Aorta (tissue), 5 donors: ENCODE results near the gene GPC5. TPM values are rescaled to one million over a fixed set of nuclear protein-coding genes. Genes with fewer than 3 reads are reported as not detected.

Experiments used
- ATAC-seq: fragments of 200-7000 bp; cut with Tn5 transposase; one replicate; pipeline ENCODE4 v1.9.1; 2022; ENCODE audit warnings: moderate library complexity; ENCODE audit not compliant: low FRiP score
- DNase-seq, 2 donors: peaks; one replicate each; pipeline ENCODE4 v3.0.0-alpha.2; 2020
- H3K27ac ChIP-seq, 2 donors: one replicate each; pipeline ENCODE4 v1.5.1; 2013; ENCODE audit warnings: low read length in 2 of 2, mild to moderate bottlenecking in 2 of 2, moderate library complexity in 2 of 2, control low read depth in 1 of 2, inconsistent platforms in 1 of 2, low read depth in 1 of 2
- H3K27me3 ChIP-seq, 2 donors: one replicate each; pipeline ENCODE4 v1.6.1; 2013; ENCODE audit warnings: control low read depth in 1 of 2, low read length in 1 of 2, mild to moderate bottlenecking in 1 of 2, moderate library complexity in 1 of 2; ENCODE audit not compliant: insufficient read depth in 2 of 2, control insufficient read depth in 1 of 2
- H3K36me3 ChIP-seq, 2 donors: one replicate each; pipeline ENCODE4 v1.6.1; 2013; ENCODE audit warnings: control low read depth in 1 of 2, low read length in 1 of 2, mild to moderate bottlenecking in 1 of 2; ENCODE audit not compliant: insufficient read depth in 2 of 2, control insufficient read depth in 1 of 2
- H3K4me1 ChIP-seq, 2 donors: one replicate each; pipeline ENCODE4 v1.6.1; 2013; ENCODE audit warnings: low read length in 2 of 2, control low read depth in 1 of 2, mild to moderate bottlenecking in 1 of 2, moderate library complexity in 1 of 2; ENCODE audit not compliant: insufficient read depth in 2 of 2, control insufficient read depth in 1 of 2
- H3K4me3 ChIP-seq, 2 donors: one replicate each; pipeline ENCODE4 v1.5.1; 2013; ENCODE audit warnings: low read length in 2 of 2, control low read depth in 1 of 2, mild to moderate bottlenecking in 1 of 2
- H3K9me3 ChIP-seq: one replicate; pipeline ENCODE4 v1.6.1; 2013; ENCODE audit warnings: mild to moderate bottlenecking, low read length; ENCODE audit not compliant: control insufficient read depth
- WGBS, 2 donors: extraction: QIAGEN DNeasy Blood & Tissue Kit; methylation state at CpG; one replicate each; pipeline ENCODE4 v1.1.7; 2013; 5-methylcytosine and 5-hydroxymethylcytosine counted together
- intact Hi-C, 2 donors: fragments of 100-400 bp; cut with DNase I; formaldehyde crosslinking; loops; one replicate each; pipeline versions ENCODE4 v1.14.2 to v1.15.0; 2022
- polyA plus RNA-seq, 2 donors: library from polyadenylated mRNA; stranded (reverse); fragments of 200-250 nt; gene quantifications; one replicate each; pipeline ENCODE4 v1.2.3, GENCODE V29; 2013
- total RNA-seq, 2 donors: library from RNA; stranded (reverse); fragmentation: NEBNext Ultra II Directional; extraction: Animal tissue kit (Norgen Biotek cat#: 25700); gene quantifications; one replicate each; pipeline ENCODE4 v1.2.1, GENCODE V29; 2021
- donor health status: healthy with polysubstance abuse.
- donor health status: Bipolar disorder and iron deficiency.
- donor health status: DM: no; HTN: no; CAD: no.
- donor health status: DM: no; HTN: no; CAD: no.
- donor health status: DM: yes; HTN: yes; CAD: no.

Gene GPC5
- total and polyA plus RNA-seq, 4 donors: 0.97 to 1.5 TPM; not detected in 2

DNA sequence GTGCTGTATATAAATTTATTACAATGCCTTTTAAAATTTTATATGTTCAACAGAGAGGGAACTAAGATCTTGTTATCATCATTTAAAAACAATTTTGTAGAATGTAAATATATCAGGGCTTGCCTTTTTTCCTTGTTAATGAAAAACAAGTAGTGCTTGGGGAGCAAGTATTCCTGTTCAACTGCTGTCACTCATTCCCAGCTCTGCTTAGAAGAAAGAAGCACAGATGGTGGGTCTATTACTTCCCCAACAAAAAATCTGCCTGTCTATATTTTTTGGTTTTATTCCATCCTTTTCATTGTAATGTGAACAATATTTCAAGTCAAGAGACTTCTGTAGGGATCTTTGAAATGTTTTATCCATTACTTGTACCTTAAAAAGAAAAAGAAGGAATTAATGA is 503.9 kb downstream of the GPC5 start:
- intact Hi-C loops: no loop called here
- H3K9me3 ChIP-seq: no peaks in the 10 kb centered on the region
- no peak overlapping the region for H3K4me3 ChIP-seq
- H3K36me3 ChIP-seq: no peaks in the 10 kb centered on the region
- H3K27ac ChIP-seq: no peak overlapping the region
- ATAC-seq (no peak), DNase-seq (no peak)
- H3K4me1 ChIP-seq: no peaks in the 10 kb centered on the region
- no peaks in the 10 kb centered on the region for H3K27me3 ChIP-seq

- H3K36me3 ChIP-seq: no peaks in the 10 kb centered on the region
- no peak for ATAC-seq
- WGBS, 2 donors: 0 to 49% methylated on average over 1 of the region's 1 CpG
These were observed 505.6 kb downstream of the GPC5 start for GRCh38 chr13:91904005-91904404.

DNA sequence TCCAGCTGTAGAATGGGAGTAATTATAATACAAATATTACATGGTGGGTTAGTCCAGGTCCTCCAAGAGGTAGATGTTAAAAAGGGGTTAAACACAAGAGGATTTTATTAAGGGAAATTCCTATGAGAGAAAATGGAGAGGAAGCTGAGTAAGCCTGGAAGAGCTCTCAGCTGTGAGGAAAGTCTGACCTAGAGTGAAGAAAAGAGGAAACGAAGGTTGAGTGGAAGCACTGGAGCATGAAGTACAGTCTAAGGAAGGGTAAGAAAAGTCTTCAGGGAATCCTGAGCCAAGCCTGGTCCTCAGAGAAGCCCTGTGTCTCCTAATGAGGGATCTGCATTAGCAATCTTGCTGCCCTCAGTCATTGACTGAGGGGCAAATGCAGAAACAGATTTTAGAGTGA is 506.2 kb downstream of the GPC5 start:
- 20 to 35% methylated on average over 1 of the region's 1 CpG for WGBS, 2 donors
- DNase-seq (no peak), ATAC-seq (no peak)
- intact Hi-C loops: no loop called here
- Histone ChIP-seq H3K27ac (no peak overlapping the region), H3K4me1 (no peaks in the 10 kb centered on the region), H3K9me3 (no peaks in the 10 kb centered on the region), H3K4me3 (no peak overlapping the region), H3K27me3 (no peaks in the 10 kb centered on the region), H3K36me3 (no peaks in the 10 kb centered on the region)

More at GRCh38 chr13:91904005-91904404, 505.6 kb downstream of the GPC5 start:
- no peak for DNase-seq
- H3K27ac ChIP-seq: no peak overlapping the region
- intact Hi-C loops: no loop called here
- no peaks in the 10 kb centered on the region for H3K4me1 ChIP-seq
- H3K27me3 ChIP-seq: no peaks in the 10 kb centered on the region
- no peak overlapping the region for H3K4me3 ChIP-seq
- no peaks in the 10 kb centered on the region for H3K9me3 ChIP-seq

DNA sequence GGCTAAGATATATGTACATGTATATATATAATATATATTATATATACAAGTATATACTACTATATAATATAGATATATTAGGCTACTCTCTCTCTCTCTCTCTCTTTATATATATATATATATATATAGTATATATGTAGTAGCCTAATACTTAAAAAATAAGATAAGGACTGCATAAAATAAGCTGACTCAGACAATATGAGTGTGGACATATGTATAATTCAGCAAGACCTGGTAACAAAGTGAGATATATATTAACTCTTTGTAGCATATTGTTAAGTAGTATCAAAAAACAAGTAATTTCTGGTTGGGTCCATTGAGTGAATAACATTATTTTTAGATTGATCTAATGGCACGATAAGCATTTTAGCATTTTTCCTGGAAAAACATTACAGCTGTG is 509.0 kb downstream of the GPC5 start:
- intact Hi-C loops: no loop called here
- WGBS, 2 donors: 30 to 50% methylated on average over 1 of the region's 1 CpG

GRCh38 chr13:91909617-91910016 is 511.2 kb downstream of the GPC5 start:
- WGBS, 2 donors: 57 to 60% methylated on average over 2 of the region's 2 CpGs
- no peaks in the 10 kb centered on the region for H3K4me1 ChIP-seq
- H3K9me3 ChIP-seq: no peaks in the 10 kb centered on the region
- H3K27me3 ChIP-seq: no peaks in the 10 kb centered on the region
- intact Hi-C loops: no loop called here
- H3K4me3 ChIP-seq: no peak overlapping the region
- no peak for ATAC-seq
- DNase-seq: no peak
- H3K27ac ChIP-seq: no peak overlapping the region
- no peaks in the 10 kb centered on the region for H3K36me3 ChIP-seq

More for the DNA sequence above, 509.0 kb downstream of the GPC5 start:
- H3K9me3 ChIP-seq: no peaks in the 10 kb centered on the region
- no peak overlapping the region for H3K4me3 ChIP-seq
- H3K36me3 ChIP-seq: no peaks in the 10 kb centered on the region
- no peak overlapping the region for H3K27ac ChIP-seq
- DNase-seq: no peak
- no peaks in the 10 kb centered on the region for H3K4me1 ChIP-seq
- ATAC-seq: no peak
- H3K27me3 ChIP-seq: no peaks in the 10 kb centered on the region

GRCh38 chr13:91922969-91923592 is 524.7 kb downstream of the GPC5 start:
- WGBS, 2 donors: 67 to 69% methylated on average over 6 of the region's 6 CpGs
- intact Hi-C loops: no loop called here
- ATAC-seq: no peak
- no peaks in the 10 kb centered on the region for H3K36me3 ChIP-seq
- no peak overlapping the region for H3K27ac ChIP-seq
- no peaks in the 10 kb centered on the region for H3K27me3 ChIP-seq
- H3K4me3 ChIP-seq: no peak overlapping the region
- DNase-seq: no peak
- no peaks in the 10 kb centered on the region for H3K9me3 ChIP-seq
- H3K4me1 ChIP-seq: no peaks in the 10 kb centered on the region

- Histone ChIP-seq H3K9me3 (no peaks in the 10 kb centered on the region), H3K4me1 (no peaks in the 10 kb centered on the region), H3K4me3 (no peak overlapping the region), H3K27ac (no peak overlapping the region), H3K27me3 (no peaks in the 10 kb centered on the region), H3K36me3 (no peaks in the 10 kb centered on the region)
- 42 to 68% methylated on average over 1 of the region's 1 CpG for WGBS, 2 donors
- DNase-seq: no peak
- intact Hi-C loops: no loop called here
- ATAC-seq: no peak
These were observed 532.3 kb downstream of the GPC5 start for GRCh38 chr13:91930687-91931086.

DNA sequence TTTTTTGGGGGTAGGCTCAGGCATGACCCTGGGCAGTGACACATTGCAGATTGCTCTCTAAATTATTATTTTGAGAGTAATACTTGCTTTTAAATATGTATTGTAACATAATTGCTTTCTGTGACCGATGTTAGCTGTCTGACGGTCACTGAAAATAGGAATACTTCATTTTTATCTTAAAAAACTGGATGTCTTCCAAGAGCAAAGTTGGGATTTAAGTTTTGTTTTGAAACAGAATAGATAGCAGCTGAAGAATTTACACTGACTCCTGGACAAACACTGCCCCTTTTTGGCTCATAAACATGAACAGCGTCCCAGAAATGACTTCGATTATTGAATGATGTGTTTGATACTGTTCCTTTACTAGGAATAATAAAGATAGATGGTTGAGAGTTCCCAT is 535.9 kb downstream of the GPC5 start:
- no peak overlapping the region for H3K4me3 ChIP-seq
- no peaks in the 10 kb centered on the region for H3K4me1 ChIP-seq
- H3K27ac ChIP-seq: no peak overlapping the region
- no peak for DNase-seq
- H3K9me3 ChIP-seq: no peaks in the 10 kb centered on the region
- H3K27me3 ChIP-seq: no peaks in the 10 kb centered on the region
- intact Hi-C loops: no loop called here
- no peak for ATAC-seq
- H3K36me3 ChIP-seq: no peaks in the 10 kb centered on the region
- 6 to 9% methylated on average over 4 of the region's 4 CpGs for WGBS, 2 donors

- intact Hi-C loops: no loop called here
- Histone ChIP-seq H3K36me3 (no peaks in the 10 kb centered on the region), H3K27me3 (no peaks in the 10 kb centered on the region), H3K4me3 (no peak overlapping the region), H3K9me3 (no peaks in the 10 kb centered on the region), H3K27ac (no peak overlapping the region), H3K4me1 (no peaks in the 10 kb centered on the region)
- no peak for ATAC-seq
- no peak for DNase-seq
- 32 to 33% methylated on average over 7 of the region's 7 CpGs for WGBS, 2 donors
These were observed 548.2 kb downstream of the GPC5 start for GRCh38 chr13:91946498-91947070.
